Head of caudate nucleus (tissue), 42 donors: Measurements from ENCODE around the gene DPP8.

Source experiments
- DNase-seq, 42 donors: peaks; one replicate each; pipeline versions ENCODE4 v3.0.0 to v3.0.0-alpha.2; 2020 to 2021; ENCODE audit warnings: mixed read lengths in 7 of 42
- intact Hi-C: fragments of 100-400 bp; cut with DNase I; formaldehyde crosslinking; loops from one replicate; pipeline ENCODE4 v1.15.0; 2022

The DPP8 gene

GRCh38 chr15:65450556-65450955 is 66.9 kb downstream of the DPP8 start:
- no peak for DNase-seq

DNA sequence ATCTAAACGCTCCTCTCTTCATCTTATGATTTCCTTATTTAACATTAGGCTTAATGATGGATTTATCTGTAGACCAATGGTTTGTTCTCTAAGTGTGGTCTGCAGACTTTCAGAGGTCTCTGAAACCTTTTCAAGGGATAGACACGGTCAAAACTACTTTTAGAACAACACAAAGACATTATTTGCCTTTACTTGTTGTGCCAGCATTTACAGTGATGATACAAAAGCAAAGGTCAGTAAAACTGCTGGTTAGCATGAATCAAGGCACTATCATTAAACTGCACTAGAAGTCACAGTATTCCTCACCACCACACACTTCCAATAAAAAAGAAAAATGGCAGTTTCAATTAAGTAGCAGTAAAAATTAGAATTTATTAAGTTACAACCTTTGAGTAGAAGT is 70.3 kb downstream of the DPP8 start:
- no peak for DNase-seq
- intact Hi-C loops, result no loop called here

More at GRCh38 chr15:65450556-65450955, 66.9 kb downstream of the DPP8 start:
- intact Hi-C loops, result no loop called here

DNA sequence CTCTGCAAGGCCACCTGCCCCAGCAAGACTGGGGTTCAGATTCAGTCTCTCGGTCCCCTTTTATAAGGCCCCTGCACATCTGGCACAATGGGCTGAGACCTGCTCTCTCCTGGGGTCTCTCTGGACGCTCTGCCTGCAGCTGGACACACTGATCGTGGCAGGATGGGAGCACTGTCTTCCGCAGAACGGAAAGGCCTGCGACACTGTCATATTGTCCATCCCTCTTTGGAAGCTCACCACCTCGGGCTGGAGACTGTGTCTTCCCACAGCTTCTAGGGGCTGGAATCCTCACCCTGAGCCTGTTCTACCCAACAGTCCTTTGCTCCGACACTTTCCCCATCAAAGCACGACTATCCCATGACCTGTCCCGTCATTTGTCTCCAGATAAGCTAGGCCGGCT is 83.3 kb downstream of the DPP8 start:
- no peak for DNase-seq
- intact Hi-C loops, result no loop called here

DNA sequence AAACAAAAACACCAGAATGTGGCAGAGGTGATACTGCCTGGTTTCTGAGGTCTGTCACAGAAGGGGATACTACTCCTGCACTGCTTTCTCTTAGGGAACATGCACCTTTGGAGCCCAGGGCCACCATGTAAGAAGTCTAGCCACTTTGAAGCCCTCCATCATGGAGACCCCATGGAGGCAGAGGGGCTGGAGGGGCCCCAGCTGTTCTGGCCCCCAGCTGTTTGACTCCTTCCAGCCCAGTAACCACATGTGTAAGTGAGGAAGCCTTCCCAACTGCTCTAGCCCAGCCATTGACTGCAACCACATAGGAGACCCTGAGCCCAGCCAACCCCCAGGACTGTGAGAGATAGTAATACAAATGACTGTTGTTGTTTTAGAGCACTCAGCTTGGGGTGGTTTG is 85.8 kb downstream of the DPP8 start:
- intact Hi-C loops, result no loop called here
- no peak for DNase-seq

- intact Hi-C loops, result no loop called here
- peak in 4 of 42 donors; percentile 5 to 22 (median 14) for DNase-seq
Measured at GRCh38 chr15:65426216-65426853, 91.2 kb downstream of the DPP8 start.

DNA sequence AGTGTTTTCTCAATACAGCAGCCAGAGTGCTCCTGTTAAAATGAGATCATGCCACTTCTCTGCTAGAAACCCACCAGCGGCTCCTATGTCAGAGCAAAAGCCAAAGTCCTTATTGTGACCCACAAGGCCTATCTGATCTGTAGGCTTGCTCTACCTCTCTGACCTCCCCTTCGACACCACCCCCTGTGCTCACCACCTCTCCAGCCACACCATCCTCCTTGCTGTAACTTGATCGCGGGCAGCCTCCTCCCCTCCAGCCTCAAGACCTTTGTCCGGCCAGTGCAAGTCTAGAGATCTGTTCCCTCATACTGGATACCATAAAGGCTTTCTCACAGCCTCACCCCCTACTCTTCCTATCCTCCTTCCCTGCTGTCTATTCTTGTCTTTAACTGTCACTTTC is 92.8 kb downstream of the DPP8 start:
- DNase-seq, result peak in 2 of 42 donors; percentile 16 to 19
- intact Hi-C loops, result no loop called here

DNA sequence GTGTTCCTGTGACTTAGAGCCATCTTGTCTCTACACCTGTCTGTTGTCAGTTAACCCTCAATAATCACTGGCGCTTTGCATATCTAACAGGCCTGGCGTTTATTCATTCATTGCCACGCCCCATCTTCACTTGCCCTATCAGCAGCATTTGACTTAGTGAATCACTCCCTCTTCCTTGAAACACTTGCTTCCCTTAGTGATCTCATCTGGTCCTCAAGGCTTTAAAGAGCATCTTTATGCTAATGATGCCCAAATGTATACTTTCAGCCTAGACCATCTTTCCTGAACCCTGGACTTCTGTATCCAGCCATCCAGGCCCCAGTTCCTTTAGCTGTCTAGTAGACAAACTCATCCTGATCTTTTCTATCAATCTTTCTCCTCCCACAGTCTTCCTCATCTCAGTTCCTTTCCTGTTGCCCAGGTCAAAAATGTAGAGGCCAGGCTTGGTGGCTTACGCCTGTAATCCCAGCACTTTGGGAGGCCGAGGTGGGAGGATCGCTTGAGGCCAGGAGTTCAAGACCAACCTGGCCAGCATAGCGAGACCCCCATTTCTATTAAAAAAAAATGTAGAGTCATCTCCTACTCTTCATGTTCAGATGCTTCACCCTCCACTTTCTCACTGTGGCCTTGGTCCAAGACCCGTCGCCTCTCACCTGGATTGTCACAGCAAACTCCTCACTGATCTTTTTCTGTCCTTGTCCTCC is 93.4 kb downstream of the DPP8 start:
- peak in 2 of 42 donors; percentile 2 to 7 for DNase-seq
- intact Hi-C loops, result no loop called here

GRCh38 chr15:65423150-65423975 is 94.1 kb downstream of the DPP8 start:
- DNase-seq, result peak in 2 of 42 donors; percentile 24 to 34
- intact Hi-C loops, result no loop called here

- intact Hi-C loops, result no loop called here
- DNase-seq, result peak in 22 of 42 donors; percentile 9 to 73 (median 26)
Measured at GRCh38 chr15:65421360-65422215, 95.9 kb downstream of the DPP8 start.

GRCh38 chr15:65420975-65421359 is 96.5 kb downstream of the DPP8 start:
- DNase-seq, result no peak
- intact Hi-C loops, result no loop called here

DNA sequence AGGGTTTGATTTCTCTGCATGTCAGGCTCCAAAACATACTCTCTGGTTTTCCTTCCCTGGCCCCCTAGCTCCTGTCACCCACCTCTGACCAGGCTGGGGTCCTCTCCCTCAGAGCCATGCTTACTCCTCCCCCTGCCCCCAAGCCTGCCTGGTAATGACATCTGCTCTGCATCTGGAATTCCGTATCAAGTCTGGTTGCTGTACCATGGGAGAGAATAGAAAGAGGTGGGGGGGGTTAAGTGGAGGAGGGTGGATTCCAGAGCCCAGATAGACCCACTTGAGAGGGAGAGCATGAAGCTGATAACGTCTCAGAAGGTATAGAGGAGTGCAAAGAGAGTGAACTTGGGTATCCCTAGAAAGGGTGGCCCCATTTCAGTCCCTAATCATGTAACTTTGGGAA is 98.9 kb downstream of the DPP8 start:
- intact Hi-C loops, result no loop called here
- DNase-seq, result no peak

DNA sequence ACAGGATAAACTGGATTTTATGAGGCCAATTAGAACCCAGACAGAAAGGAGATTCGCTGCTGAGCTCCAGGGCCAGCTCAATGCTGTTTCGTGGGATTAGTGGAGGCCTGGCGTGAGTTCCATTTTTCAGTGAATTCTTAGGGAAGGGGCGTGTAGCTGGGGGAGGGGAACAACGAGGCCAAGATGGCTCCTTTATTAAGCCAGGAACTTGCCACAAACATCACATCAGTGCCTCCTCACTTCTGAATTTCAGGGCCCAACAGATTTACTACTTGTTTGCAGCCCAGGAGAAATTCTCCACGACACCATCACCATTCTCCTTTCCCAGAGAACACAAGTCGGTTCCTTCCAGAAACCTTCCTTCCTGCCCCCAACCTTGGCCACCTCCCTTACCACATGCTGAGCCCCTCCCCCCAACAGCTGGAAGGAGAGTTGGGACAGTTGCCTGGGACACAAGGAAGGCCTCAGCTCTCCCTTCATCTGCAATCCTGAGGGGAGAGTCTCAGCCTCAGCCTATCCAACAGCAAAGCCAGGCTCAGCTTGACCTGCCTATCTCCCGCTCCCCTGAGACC is 100.6 kb downstream of the DPP8 start:
- DNase-seq, result no peak
- intact Hi-C loops, result no loop called here

DNA sequence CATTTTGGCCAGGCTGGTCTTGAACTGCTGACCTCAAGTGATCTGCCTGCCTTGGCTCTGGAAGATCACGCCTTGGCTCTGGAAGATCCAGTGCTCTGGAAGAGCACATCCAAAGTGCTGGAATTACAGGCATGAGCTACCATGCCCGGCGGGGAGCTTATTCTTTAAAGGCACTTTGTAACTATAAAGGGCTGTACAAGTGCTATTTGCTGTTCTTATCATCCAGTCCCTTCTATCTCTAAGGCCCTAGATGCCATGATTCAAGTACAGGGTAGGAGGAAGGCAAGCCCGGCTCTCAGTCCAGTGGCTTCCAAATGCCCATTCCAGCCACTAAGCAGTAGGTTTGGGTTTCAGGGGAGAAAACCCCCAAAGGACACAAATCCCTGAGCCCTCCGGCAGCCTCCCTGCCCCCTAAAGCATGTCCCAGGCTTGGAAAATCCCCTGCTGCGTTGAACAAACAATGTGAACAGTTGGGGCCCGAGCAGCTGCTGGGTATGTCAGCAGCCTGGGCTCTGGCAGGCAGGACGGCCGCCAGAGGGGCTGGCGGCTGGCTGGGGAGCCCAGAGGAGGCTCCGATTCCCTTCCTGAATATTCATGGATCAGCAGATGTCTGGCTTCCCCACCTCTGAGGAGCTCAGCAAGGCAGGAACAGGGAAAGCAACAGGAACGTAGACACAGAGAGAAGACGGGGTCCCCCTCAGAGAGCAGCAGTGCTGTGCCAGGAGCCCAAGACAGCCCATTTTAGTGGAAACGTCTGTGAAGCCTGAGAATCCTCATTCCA is 102.5 kb downstream of the DPP8 start:
- intact Hi-C loops, result no loop called here
- DNase-seq, result peak in 30 of 42 donors; percentile 9 to 63 (median 36)

DNA sequence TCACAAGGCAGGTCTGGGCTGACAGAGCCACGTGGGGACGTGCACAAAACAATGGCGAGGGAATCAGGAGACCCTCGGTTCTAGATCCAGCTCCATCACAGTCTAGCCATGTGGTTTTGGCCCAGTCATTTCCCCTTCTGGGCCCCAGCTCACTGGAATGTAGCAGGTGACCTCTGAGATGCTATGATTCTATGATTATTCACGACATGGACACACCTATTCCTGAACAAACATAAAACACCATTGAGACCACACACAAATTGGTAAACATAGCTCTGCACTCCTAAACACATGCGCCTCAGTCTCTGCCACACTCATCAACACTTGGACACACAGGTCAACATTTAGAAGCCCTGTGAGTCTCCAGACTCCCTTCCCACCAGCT is 103.7 kb downstream of the DPP8 start:
- no peak for DNase-seq
- intact Hi-C loops, result no loop called here

DNA sequence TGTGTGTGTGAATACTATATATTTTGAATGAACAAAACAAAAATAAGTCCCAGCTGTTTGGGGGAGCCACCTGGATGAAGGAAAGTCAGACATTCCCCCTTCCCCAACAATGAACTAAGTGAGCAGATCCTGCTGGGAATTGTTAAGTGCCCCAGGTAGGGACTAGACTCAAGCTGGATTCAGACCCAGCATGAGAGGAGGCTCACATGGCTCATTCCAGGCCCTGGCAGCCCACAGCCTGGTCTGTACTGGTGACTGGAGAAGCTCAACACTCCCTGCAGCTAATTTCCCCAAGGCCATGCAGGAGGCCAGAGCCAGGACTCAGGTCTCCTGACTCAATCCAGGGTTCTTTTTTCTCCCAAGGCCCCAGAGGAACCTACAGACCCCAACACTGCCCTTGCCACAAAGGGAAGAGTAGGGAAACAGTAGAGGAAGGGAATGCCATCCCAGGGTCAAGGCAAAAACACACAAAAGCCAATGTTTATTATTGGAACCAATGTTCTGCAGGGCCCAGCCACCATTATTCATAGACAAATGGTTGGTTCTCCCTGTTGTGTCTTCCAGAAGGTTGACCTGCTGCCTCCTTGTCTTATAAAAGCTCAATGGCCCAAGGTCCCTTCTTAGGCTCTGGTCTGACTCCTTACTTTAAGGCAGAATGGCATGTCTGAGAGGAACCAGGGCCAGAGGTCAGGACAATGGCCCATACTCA is 104.3 kb downstream of the DPP8 start:
- intact Hi-C loops, result no loop called here
- DNase-seq, result no peak

DNA sequence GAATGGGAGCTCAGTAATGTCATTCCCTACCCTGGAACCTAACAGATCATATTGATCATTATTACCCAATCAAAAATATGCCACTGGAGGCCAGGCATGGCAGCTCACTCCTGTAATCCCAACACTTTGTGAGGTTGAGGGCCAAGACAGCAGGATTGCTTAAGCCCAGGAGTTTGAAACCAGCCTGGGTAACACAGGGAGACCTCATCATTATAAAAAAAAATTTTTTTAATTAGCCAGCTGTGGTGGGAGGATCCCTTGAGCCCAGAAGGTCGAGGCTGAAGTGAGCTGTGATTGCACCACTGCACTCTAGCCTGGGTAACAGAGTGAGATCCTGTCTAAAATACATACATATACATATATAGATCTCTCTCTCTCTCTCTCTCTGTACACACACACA is 104.9 kb downstream of the DPP8 start:
- no peak for DNase-seq
- intact Hi-C loops, result no loop called here

- intact Hi-C loops, result no loop called here
Measured at GRCh38 chr15:65411465-65412071, 105.9 kb downstream of the DPP8 start.

More at GRCh38 chr15:65411465-65412071, 105.9 kb downstream of the DPP8 start:
- no peak for DNase-seq
